Tibial artery (tissue), 4 donors: ENCODE results near the gene RAB33B.
"Not testable (repeated sequence)": the region's sequence is repeated elsewhere in the genome, so short reads cannot be mapped to it uniquely, and the experiment has no call there.

ENCODE experiments used
- DNase-seq, 2 donors: peaks; one replicate each; pipeline ENCODE4 v3.0.0-alpha.2; 2019
- H3K27ac ChIP-seq, 2 donors: fragments of 200-600 bp; sonication (generic) in 1 of 2; 1 replicate in 1 of 2; 2 replicates in 1 of 2; pipeline ENCODE4 v1.5.1; 2018 to 2019; ENCODE audit warnings: mild to moderate bottlenecking in 1 of 2
- H3K27me3 ChIP-seq, 2 donors: fragments of 200-600 bp; sonication (generic) in 1 of 2; one replicate each; pipeline versions ENCODE4 v1.5.1 to v1.6.0; 2016 to 2019
- H3K36me3 ChIP-seq, 3 donors: fragments of 200-600 bp; sonication (generic) in 2 of 3; one replicate each; pipeline ENCODE4 v1.5.1; 2016 to 2019; ENCODE audit warnings: mild to moderate bottlenecking in 2 of 3
- H3K4me1 ChIP-seq, 4 donors: fragments of 200-600 bp; sonication (generic) in 2 of 4; 1 replicate in 3 of 4; 2 replicates in 1 of 4; pipeline ENCODE4 v1.5.1; 2016 to 2019
- H3K4me3 ChIP-seq, 2 donors: fragments of 200-600 bp; sonication (generic) in 1 of 2; 1 replicate in 1 of 2; 2 replicates in 1 of 2; pipeline ENCODE4 v1.5.1; 2018 to 2019; ENCODE audit warnings: mild to moderate bottlenecking in 2 of 2
- H3K9me3 ChIP-seq, 3 donors: fragments of 200-600 bp; sonication (generic) in 1 of 3; one replicate each; pipeline ENCODE4 v1.5.1; 2016 to 2019
- intact Hi-C: fragments of 100-400 bp; cut with DNase I; formaldehyde crosslinking; loops from one replicate; pipeline ENCODE4 v1.15.0; 2023; ENCODE audit warnings: low total_unique reads
- TF ChIP-seq, protein P1 (sequence below), 2 experiments: fragments of 200-600 bp in 1 of 2; fragments of 450-650 bp in 1 of 2; IDR thresholded peaks; one replicate each; pipeline ENCODE4 v1.5.1; 2017 to 2019; ENCODE audit warnings: antibody characterized with exemption in 2 of 2, mild to moderate bottlenecking in 1 of 2, moderate library complexity in 1 of 2

The RAB33B gene

GRCh38 chr4:139420652-139421051 lies 33.3 kb upstream of the RAB33B start:
- no peaks in the 10 kb centered on the region for H3K27me3 ChIP-seq
- intact Hi-C loops, result no loop called here
- H3K36me3 ChIP-seq, result peaks cover 0 to 5% (median 3%) of the 10 kb centered on the region in 3 donors
- TF ChIP-seq, protein P1, sequence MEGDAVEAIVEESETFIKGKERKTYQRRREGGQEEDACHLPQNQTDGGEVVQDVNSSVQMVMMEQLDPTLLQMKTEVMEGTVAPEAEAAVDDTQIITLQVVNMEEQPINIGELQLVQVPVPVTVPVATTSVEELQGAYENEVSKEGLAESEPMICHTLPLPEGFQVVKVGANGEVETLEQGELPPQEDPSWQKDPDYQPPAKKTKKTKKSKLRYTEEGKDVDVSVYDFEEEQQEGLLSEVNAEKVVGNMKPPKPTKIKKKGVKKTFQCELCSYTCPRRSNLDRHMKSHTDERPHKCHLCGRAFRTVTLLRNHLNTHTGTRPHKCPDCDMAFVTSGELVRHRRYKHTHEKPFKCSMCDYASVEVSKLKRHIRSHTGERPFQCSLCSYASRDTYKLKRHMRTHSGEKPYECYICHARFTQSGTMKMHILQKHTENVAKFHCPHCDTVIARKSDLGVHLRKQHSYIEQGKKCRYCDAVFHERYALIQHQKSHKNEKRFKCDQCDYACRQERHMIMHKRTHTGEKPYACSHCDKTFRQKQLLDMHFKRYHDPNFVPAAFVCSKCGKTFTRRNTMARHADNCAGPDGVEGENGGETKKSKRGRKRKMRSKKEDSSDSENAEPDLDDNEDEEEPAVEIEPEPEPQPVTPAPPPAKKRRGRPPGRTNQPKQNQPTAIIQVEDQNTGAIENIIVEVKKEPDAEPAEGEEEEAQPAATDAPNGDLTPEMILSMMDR (IDR thresholded peaks at IDR 0.05), result no peak
- H3K27ac ChIP-seq, result no peak overlapping the region
- H3K4me1 ChIP-seq, result no peaks in the 10 kb centered on the region
- H3K4me3 ChIP-seq, result no peak overlapping the region
- DNase-seq, result no peak
- peaks cover 0 to 30% (median 9%) of the 10 kb centered on the region in 3 donors for H3K9me3 ChIP-seq

DNA sequence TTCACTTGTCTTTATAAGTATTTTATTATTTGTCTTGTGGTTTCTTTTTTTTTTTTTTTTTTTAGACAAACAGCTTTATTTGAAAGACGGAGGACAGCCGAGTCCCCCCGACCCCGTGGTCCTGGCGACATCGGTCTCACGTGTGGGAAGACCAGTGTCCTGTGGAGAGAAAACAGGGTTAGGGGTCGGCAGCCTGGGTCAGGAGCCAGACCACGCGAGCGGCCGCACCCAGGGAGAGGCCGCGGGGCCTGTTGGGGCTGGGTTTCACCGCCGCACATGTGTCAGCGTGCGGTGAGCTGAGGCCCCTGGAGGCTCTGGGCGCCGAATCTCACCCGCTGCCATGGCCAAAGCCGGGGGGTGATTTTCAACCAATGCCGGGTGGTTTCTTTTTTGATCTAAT lies 17.8 kb upstream of the RAB33B start:
- Histone ChIP-seq H3K4me1 (no peaks in the 10 kb centered on the region), H3K36me3 (peaks cover 8 to 37% (median 35%) of the 10 kb centered on the region in 3 donors), H3K4me3 (no peak overlapping the region), H3K27ac (no peak overlapping the region), H3K9me3 (peaks cover 5 to 59% (median 7%) of the 10 kb centered on the region in 3 donors), H3K27me3 (no peaks in the 10 kb centered on the region)
- DNase-seq, result no peak
- intact Hi-C loops, result no loop called here
- TF ChIP-seq, protein P1 (IDR thresholded peaks at IDR 0.05), result no peak

DNA sequence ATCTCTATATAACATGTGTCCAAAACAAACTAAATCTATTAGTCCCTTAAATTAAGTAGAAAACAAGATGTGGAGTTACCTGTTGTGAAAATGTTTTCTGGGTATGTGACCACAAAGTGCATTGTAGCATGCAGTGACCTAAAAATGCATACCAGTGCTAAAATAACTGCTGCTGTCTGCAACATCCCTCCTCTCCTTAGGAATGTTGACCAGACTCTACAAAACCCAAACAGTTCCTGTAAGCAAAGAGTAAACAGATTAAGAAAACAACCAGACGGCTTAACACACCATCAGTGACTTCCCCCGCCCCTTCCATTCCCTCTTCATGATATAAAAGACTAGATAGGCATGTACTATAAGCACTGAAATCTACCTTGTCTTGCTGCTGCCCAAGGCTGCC lies 15.8 kb upstream of the RAB33B start:
- Histone ChIP-seq H3K36me3 (peaks cover 8 to 33% (median 30%) of the 10 kb centered on the region in 3 donors), H3K27me3 (no peaks in the 10 kb centered on the region), H3K4me3 (no peak overlapping the region), H3K4me1 (no peaks in the 10 kb centered on the region), H3K9me3 (peaks cover 0 to 42% (median 3%) of the 10 kb centered on the region in 3 donors), H3K27ac (no peak overlapping the region)
- intact Hi-C loops, result no loop called here
- DNase-seq, result no peak
- TF ChIP-seq, protein P1 (IDR thresholded peaks at IDR 0.05), result no peak

GRCh38 chr4:139441029-139441428 lies 12.9 kb upstream of the RAB33B start:
- Histone ChIP-seq H3K27ac (no peak overlapping the region), H3K36me3 (peaks cover 8 to 30% (median 27%) of the 10 kb centered on the region in 3 donors), H3K4me3 (no peak overlapping the region), H3K9me3 (peaks cover 0 to 24% (median 0%) of the 10 kb centered on the region in 3 donors), H3K27me3 (no peaks in the 10 kb centered on the region), H3K4me1 (no peaks in the 10 kb centered on the region)
- DNase-seq, result no peak
- TF ChIP-seq, protein P1 (IDR thresholded peaks at IDR 0.05), result no peak
- intact Hi-C loops, result no loop called here

DNA sequence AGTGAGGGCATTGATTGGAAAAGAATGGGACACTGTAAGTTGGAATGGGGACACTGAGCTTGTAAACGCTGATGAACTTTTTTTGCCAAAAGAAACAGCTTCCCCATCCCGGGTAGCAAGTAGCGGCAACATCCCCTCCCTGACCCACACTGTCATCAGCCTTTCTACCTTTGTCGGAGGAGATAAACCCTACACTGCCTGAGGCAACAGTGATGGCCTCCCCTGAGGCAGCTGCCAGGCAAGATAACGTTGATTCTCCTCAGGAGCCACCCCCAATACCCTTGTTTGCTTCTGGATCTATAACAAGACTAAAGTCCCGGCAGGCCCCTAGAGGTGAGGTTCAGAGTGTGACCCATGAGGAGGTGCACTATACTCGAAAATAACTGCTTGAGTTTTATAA lies 10.3 kb upstream of the RAB33B start:
- Histone ChIP-seq H3K27me3 (no peaks in the 10 kb centered on the region), H3K27ac (no peak overlapping the region), H3K36me3 (peaks cover 0 to 8% (median 5%) of the 10 kb centered on the region in 3 donors), H3K4me3 (no peak overlapping the region), H3K4me1 (no peaks in the 10 kb centered on the region), H3K9me3 (peaks cover 0 to 6% (median 0%) of the 10 kb centered on the region in 3 donors)
- TF ChIP-seq, protein P1 (IDR thresholded peaks at IDR 0.05), result no peak
- intact Hi-C loops, result no loop called here
- no peak for DNase-seq

DNA sequence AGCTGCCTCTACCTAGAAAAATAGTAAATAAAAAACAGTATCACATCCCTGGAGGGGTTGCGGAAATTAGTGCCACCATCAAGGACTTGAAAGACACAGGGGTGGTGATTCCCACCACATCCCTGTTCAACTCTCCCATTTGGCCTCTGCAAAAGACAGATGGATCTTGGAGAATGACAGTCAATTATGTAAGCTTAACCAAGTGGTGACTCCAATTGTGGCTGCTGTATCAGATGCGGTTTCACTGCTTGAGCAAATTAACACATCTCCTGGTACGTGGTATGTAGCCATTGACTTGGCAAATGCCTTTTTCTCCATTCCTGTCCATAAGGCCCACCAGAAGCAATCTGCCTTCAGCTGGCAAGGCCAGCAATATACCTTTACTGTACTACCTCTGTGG lies 9.0 kb upstream of the RAB33B start:
- DNase-seq, H3K27ac ChIP-seq, intact Hi-C loops, H3K4me3 ChIP-seq, H3K36me3 ChIP-seq, H3K4me1 ChIP-seq, H3K27me3 ChIP-seq, H3K9me3 ChIP-seq: not testable (repeated sequence)

GRCh38 chr4:139447078-139447477 lies 6.8 kb upstream of the RAB33B start:
- DNase-seq, H3K27me3 ChIP-seq, H3K4me1 ChIP-seq, H3K4me3 ChIP-seq, H3K27ac ChIP-seq, H3K36me3 ChIP-seq, H3K9me3 ChIP-seq, intact Hi-C loops: not testable (repeated sequence)
